ENCODE data around the gene CYP27C1.

DNA sequence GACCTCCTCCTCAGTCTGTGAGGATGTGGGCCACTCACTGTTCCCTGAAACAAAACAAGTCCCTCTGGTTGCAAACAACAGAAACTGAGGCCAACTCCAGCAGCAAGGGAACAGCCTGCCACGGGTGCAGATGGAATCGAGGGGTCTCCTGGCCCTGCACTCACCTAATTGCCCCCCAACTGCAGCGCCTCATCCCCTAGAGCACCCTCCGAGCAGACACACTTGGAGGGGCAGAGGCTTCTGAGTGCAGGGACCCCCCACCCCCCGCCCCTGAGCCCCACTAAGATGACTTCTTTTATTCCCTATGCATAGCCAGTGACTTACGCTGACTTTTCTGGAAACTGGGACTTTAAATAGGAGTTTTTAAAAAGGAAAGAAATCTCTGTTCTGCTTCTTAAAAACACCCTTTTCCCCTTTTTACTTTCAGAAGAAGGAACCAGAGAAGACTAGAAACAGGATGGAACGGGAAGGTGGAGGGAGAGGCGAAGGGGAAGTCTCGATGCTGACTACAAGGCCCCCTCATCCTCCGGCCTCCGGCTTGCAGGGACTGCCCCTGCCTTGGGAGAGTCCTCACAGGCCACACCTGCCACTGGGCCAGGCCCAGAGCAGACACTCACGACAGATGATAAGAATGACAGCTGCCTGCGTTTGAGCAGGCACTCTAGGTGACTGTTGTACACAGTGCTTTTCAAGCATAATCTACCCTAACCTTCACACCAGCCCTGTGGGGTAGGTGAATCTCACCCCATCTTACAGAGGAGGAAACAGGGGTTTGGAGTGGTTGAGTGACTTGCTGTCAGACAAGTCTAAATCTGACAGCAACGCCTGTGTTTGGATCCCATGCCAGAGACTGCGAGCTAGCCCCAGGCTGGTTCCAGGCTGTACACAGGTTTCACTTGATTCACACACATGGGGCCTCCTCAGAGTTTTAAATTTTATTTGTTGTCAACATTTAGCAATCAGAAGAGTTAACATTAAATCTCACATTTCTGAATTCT is 85.0 kb downstream of the CYP27C1 start:
- TF ChIP-seq POLR2A (IDR thresholded peaks at IDR 0.05), result no peak
- TF ChIP-seq, protein P1, sequence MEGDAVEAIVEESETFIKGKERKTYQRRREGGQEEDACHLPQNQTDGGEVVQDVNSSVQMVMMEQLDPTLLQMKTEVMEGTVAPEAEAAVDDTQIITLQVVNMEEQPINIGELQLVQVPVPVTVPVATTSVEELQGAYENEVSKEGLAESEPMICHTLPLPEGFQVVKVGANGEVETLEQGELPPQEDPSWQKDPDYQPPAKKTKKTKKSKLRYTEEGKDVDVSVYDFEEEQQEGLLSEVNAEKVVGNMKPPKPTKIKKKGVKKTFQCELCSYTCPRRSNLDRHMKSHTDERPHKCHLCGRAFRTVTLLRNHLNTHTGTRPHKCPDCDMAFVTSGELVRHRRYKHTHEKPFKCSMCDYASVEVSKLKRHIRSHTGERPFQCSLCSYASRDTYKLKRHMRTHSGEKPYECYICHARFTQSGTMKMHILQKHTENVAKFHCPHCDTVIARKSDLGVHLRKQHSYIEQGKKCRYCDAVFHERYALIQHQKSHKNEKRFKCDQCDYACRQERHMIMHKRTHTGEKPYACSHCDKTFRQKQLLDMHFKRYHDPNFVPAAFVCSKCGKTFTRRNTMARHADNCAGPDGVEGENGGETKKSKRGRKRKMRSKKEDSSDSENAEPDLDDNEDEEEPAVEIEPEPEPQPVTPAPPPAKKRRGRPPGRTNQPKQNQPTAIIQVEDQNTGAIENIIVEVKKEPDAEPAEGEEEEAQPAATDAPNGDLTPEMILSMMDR (IDR thresholded peaks at IDR 0.05), result no peak
